HG03442 (cell line): ENCODE data around the gene STEAP1B.

Source experiments
- ATAC-seq: cut with Tn5 transposase; IDR thresholded peaks from one replicate; pipeline ENCODE4 v1.9.1; 2021; ENCODE audit warnings: mild to moderate bottlenecking, moderate library complexity; ENCODE audit not compliant: unreplicated experiment

The STEAP1B gene

DNA sequence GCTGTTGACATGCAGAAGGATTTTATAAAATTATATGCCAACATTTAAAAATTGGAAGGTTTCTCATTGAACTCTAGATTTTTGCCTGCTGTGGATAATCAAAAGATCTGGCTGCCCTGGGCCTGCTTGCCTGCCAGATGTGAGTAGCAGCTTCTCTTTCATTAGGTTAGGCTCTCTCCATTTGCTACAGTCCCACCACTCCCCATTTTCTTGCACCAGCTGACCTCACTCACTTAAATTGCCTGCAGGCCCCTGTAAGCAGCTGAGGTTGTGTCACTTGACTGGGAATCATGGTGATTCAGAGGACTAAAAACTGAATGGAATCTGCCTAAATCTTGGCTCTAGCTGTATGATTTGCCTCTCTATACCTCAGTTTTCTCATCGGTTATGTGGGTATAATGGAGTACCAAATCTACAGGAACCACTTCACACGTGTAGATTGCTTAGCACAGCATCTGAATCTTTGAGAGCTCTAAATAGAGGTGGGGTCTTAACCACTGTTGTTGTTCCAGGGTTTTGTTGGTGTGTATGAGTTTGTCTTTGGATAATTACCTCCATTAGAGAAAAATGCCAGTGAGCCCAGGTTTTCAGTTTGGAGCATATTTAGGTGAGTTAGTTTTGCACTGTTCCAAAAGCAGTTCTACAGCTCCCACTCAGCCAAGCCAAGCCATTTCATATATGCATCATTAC, 124.5 kb downstream of the STEAP1B start:
- no peak for ATAC-seq

DNA sequence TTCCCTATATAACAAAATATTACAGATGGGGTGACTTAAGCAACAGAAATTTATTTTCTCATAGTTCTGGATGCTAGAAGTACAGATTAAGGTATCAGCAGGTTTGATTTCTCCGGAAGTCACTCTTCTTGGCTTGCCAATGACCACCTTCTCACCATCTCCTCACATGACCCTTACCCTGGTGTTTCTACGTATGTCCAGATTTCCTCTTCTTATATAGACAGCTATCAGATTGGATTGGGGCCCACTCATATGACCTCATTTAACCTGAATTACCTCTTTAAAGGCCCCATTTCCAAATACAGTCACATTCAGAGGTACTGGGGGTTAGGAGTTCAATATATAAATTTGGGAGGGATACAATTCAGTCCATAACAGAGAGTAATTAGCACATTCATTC, 126.1 kb downstream of the STEAP1B start:
- ATAC-seq: no peak

DNA sequence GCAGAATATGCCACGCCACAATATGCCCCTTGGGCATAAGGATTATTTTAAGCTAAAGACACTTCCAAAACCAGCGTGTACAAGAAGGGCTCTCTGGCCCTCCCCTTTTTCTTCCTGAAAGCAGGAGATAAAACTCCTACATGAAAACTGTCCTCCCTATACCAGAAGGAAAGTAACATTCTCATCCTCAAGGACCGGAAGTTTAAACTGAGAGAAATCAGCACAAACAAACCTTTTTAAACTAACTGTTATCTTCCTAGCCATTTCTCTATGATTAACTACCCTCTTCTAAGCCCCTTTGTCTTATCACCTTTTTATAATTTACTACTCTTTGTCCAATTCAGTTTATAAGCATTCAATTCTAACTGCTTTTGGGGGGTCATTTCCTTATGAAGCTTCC, 126.6 kb downstream of the STEAP1B start:
- no peak for ATAC-seq

DNA sequence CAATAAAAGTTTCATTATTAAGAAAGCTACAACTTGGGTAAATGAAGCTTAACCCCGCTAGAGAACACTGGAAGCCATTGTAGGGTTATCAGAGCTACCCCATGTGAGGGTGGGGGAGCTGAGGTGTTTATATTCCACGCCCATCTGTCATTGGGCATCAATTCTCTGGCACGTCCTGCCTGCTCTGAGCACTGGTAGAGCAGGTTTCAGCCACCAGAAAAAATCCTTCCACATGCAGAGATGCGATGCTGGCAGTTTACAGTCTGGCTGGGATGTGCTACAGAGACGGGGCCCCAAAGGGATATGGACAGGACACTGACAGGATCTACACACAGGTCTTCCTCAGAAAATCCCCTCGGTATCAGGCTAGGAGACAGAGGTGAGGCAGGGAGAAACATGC, 127.1 kb downstream of the STEAP1B start:
- ATAC-seq: no peak

DNA sequence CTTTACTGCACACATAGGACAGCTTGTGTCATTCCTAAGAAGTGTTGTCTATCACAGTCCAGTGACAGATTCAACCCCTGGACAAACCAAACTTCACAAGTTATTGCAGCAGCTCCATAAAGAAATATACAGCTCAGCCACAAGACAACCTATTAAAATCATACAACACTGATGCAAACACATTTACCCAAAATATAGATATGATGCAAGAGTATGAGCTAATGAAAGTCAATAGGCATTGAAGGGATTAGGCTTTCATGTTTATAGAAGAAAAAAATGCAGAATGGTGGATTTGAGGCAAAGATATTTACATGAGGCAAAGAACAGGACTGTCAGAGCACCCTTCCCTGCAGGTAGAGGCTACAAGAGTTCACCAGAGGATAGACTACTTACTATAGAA, 128.1 kb downstream of the STEAP1B start:
- no peak for ATAC-seq
